ENCODE data around the gene SYNGR2. TPM values are rescaled to one million over a fixed set of nuclear protein-coding genes. Genes with fewer than 3 reads are reported as not detected.
A peak's percentile ranks its signal among the peaks of the same experiment; 100 is the strongest.

SYNGR2 gene
- total RNA-seq, 1 donor from 2014 or later: 92.5 TPM

DNA sequence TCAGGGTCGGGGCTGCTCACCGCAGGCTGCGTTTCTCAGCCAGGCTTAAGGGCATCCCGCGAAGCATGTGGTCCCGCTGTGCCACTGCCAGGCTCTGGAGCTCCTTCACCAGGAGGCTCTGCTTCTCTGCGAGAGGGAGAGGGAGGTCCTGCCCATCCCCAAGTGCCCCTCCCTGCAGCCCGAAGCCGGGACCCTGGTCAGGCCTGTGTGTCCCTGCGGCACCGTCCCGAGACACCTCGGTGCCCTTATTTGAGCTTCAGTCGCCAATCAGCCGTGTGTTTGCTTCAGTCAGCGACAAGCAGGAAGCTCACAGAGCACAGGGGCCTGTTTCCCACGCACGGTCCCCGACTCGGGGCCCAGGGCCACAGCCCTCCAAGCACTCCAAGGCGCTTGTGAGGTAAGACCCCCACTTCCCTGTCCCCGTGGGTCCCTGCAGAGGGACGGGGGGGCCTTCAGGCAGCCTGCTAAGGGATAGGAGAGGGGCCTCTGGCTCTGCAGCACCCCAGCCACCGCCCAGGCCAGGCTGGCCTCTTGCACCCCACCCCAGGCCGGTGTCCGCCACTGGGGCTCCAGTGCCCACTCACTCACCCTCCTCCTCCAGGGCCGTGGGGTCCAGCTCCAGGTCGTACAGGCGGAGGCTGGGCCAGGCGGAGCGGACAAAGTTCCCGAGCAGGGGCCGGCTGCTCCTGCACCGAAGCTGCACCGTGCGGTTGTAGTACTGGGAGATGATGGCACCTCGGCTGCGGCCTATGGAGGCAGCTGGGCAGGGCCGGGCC is 43.1 kb upstream of the SYNGR2 start:
- peak overlapping the region; percentile 70 for H3K27ac Mint-ChIP-seq

DNA sequence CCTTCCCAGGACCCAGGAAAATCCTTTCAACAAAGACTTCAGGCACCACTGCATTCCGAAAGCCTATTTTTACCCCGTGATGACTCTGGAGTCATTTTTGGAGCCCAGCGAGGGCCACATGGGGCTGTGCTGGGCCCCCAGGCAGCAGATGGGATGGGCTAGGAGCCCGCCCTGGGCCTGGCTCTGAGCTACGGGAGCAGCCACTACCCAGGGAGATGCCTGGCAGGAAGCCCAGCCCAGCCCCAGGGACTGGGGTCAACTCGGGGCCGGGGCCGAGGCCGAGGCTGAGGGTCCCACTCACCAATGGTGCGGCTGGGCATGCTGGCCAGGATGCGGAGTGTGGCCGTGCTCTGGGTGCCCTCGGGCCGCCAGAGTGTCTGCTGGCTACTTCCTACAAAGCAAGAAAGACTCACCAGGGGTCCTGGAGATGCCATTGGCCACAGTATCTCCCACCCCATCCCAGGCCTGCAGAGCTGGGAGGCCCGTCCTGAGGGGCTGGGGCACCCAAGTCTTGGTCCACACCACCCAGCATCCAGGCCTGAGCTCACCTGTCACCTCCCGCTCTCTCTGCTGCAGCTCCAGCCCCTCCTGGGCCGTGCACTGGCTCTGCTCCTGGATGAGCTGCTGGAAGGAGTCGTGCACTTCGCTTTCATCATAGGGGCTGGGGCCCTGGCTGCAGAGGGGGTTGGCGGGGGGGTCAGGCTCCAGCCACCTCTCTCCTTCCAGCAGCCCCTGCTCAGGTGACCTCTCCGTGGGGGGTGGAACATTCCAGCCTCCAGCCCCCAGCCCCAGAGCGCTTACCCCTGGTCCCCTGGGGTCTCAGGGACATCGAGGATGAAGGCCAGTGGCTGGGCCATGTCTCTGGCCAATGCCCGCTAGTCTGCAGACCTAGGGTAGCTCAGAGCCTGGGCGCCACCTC is 42.1 kb upstream of the SYNGR2 start:
- intact Hi-C loops (cut with micrococcal nuclease): loop anchor here (10.0 kb wide), 2 partner anchors 671 to 1391 kb away; partner anchors contain the start of genes MFSD11 and SRSF2
- peaks cover 55% of the 10 kb centered on the region for H3K36me3 Mint-ChIP-seq (ENCODE audit: low read depth)
- no peaks in the 10 kb centered on the region for H3K27me3 Mint-ChIP-seq (ENCODE audit: low read depth)
- peak overlapping the region; percentile 80 for H3K27ac Mint-ChIP-seq
- H3K9me3 Mint-ChIP-seq: no peaks in the 10 kb centered on the region
- peaks cover 50% of the 10 kb centered on the region for H3K4me1 Mint-ChIP-seq (ENCODE audit: low read depth)
- DNase-seq (ENCODE audit: low spot score): no peak
- peak overlapping the region; percentile 88 for H3K4me3 Mint-ChIP-seq (ENCODE audit: low read depth)

More for the DNA sequence above, 43.1 kb upstream of the SYNGR2 start:
- DNase-seq (ENCODE audit: low spot score): no peak
- Mint-ChIP-seq H3K27me3 (ENCODE audit: low read depth) (no peaks in the 10 kb centered on the region), H3K4me1 (ENCODE audit: low read depth) (peaks cover 57% of the 10 kb centered on the region), H3K9me3 (no peaks in the 10 kb centered on the region), H3K36me3 (ENCODE audit: low read depth) (peaks cover 56% of the 10 kb centered on the region), H3K4me3 (ENCODE audit: low read depth) (peak overlapping the region; percentile 88)
- intact Hi-C loops (cut with micrococcal nuclease): loop anchor here (10.0 kb wide), 2 partner anchors 671 to 1391 kb away; partner anchors contain the start of genes MFSD11 and SRSF2

DNA sequence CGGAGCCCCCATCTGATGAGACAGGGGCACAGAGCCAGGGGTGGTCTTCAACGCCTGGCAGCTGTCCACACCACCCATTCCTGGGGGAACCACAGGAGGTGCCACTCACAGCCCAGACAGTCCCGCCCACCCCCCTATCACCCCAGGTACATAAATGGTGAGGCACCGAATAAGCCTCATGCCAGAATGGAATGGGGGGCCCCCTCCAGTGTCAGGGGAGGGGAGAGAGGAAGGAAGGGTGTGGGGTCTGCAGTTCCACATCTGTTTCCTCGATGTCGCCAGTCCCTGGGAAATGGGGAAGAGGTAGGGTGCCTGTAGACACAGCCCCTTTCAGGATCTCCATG is 41.5 kb upstream of the SYNGR2 start:
- intact Hi-C loops (cut with micrococcal nuclease): loop anchor here (1.0 to 10.0 kb wide), 3 partner anchors 14 to 1392 kb away; partner anchors contain the start of genes MFSD11 and SRSF2
- Mint-ChIP-seq H3K27me3 (ENCODE audit: low read depth) (no peaks in the 10 kb centered on the region), H3K9me3 (no peaks in the 10 kb centered on the region), H3K4me3 (ENCODE audit: low read depth) (peak overlapping the region; percentile 88), H3K27ac (peak overlapping the region; percentile 86), H3K4me1 (ENCODE audit: low read depth) (peaks cover 45% of the 10 kb centered on the region), H3K36me3 (ENCODE audit: low read depth) (peaks cover 49% of the 10 kb centered on the region)
- no peak for DNase-seq (ENCODE audit: low spot score)

GRCh38 chr17:78127239-78127887 is 41.0 kb upstream of the SYNGR2 start:
- intact Hi-C loops (cut with micrococcal nuclease): loop anchor here (1.0 to 10.0 kb wide), 3 partner anchors 14 to 1393 kb away; partner anchors contain the start of genes MFSD11 and SRSF2

DNA sequence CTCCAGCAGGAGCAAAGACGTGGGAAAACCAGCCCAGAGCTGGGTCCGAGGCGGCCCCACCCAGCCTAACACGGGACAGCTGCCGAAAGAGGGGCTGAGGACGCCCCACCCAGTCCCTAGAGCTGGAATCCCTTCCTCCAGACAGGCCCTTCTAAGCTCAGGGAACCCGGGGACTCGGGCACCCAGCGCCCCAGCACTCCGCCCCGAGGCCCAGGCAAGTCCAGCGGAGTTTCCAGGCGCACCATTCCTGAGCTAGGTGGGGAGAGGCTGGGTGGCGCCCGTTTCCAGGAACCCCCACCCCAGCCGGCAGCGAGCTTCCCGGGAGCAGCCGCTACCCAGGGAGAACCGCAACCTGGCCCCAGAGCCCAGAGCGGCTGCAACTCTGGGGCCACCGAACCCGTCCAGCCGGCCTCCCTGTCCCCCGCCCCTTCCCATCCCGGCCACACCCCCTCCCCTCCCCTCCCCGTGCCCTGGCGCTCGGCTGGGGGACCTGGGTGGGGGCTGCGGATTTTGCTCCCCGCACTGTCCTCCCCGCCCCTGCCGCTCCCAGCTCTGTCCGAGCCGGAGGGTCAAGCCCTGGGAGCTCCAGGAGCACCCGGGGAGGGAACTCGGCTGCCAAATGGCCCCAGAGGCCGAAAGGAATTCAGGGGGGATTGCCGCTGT is 40.4 kb upstream of the SYNGR2 start:
- peaks cover 45% of the 10 kb centered on the region for H3K36me3 Mint-ChIP-seq (ENCODE audit: low read depth)
- H3K4me3 Mint-ChIP-seq (ENCODE audit: low read depth): peak overlapping the region; percentile 88
- H3K27ac Mint-ChIP-seq: peak overlapping the region; percentile 86
- H3K4me1 Mint-ChIP-seq (ENCODE audit: low read depth): peaks cover 37% of the 10 kb centered on the region
- intact Hi-C loops (cut with micrococcal nuclease): loop anchor here (1.0 to 10.0 kb wide), 3 partner anchors 15 to 1393 kb away; partner anchors contain the start of genes MFSD11 and SRSF2
- no peaks in the 10 kb centered on the region for H3K27me3 Mint-ChIP-seq (ENCODE audit: low read depth)
- DNase-seq (ENCODE audit: low spot score): no peak
- no peaks in the 10 kb centered on the region for H3K9me3 Mint-ChIP-seq

More at GRCh38 chr17:78127239-78127887, 41.0 kb upstream of the SYNGR2 start:
- Mint-ChIP-seq H3K27me3 (ENCODE audit: low read depth) (no peaks in the 10 kb centered on the region), H3K4me3 (ENCODE audit: low read depth) (peak overlapping the region; percentile 88), H3K36me3 (ENCODE audit: low read depth) (peaks cover 45% of the 10 kb centered on the region), H3K27ac (peak overlapping the region; percentile 86), H3K4me1 (ENCODE audit: low read depth) (peaks cover 40% of the 10 kb centered on the region), H3K9me3 (no peaks in the 10 kb centered on the region)
- DNase-seq (ENCODE audit: low spot score): peak; percentile 72

DNA sequence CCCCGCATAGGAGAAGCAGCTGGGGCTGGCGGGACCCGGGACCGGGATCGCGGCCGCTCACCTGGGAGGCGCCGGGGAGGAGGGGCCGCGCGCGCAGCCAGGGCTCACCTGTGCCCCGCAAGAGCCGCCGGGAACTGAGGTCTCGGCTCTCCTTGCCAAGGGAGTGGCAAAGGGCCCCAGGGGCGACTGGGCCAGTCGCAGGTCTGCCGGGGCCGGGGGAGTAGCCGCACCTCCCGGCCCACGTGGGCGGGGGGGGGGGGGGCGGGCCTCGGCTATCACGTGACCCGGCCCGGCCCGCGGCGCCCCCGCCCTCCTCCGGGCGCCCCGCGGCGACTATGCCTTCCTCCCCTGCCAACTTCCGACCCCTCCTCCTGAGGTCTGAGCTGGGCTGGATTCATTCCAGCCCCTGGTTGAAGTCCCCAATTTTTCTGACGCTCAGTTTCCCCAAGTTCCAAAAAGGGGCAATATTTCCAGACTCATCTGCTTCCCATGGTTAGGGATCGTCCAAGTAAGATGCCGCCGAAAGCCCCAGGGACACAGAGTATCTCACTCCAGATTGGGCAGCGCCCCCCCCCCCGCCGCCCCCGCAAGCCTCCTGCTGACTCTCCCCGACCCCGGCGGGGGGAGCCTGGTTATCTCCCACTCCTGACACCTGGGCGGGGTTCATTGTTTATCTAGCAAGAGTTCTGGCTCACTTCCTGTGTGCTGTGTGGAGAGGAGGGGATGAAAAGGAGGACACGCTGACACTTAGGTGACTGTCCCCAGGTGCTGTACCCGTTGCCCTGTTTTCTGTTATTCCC is 39.6 kb upstream of the SYNGR2 start, which contains the start of gene TMC6:
Gene TMC6, minus strand, starts transcription at position 205 of the 800 bp plus-strand sequence. CDS start 1,923 bp downstream, outside the sequence.
- peak within 1 kb of the TSS; percentile 91 for H3K4me3 Mint-ChIP-seq (ENCODE audit: low read depth)
- peak; percentile 68 for DNase-seq (ENCODE audit: low spot score)
- peaks cover 37% of the 10 kb centered on the region for H3K4me1 Mint-ChIP-seq (ENCODE audit: low read depth)
- H3K27ac Mint-ChIP-seq: peak within 1 kb of the TSS; percentile 98
- H3K36me3 Mint-ChIP-seq (ENCODE audit: low read depth): peaks cover 45% of the 10 kb centered on the region
- intact Hi-C loops (cut with micrococcal nuclease): loop anchor here (1.0 to 10.0 kb wide), 3 partner anchors 12 to 1394 kb away; partner anchors contain the start of genes MFSD11 and SRSF2
- no peaks in the 10 kb centered on the region for H3K9me3 Mint-ChIP-seq
- H3K27me3 Mint-ChIP-seq (ENCODE audit: low read depth): no peaks in the 10 kb centered on the region

GRCh38 chr17:78129351-78130089 is 38.9 kb upstream of the SYNGR2 start:
- DNase-seq (ENCODE audit: low spot score): no peak
- no peaks in the 10 kb centered on the region for H3K27me3 Mint-ChIP-seq (ENCODE audit: low read depth)
- peaks cover 45% of the 10 kb centered on the region for H3K36me3 Mint-ChIP-seq (ENCODE audit: low read depth)
- peak overlapping the region; percentile 91 for H3K4me3 Mint-ChIP-seq (ENCODE audit: low read depth)
- no peaks in the 10 kb centered on the region for H3K9me3 Mint-ChIP-seq
- H3K4me1 Mint-ChIP-seq (ENCODE audit: low read depth): peaks cover 40% of the 10 kb centered on the region
- intact Hi-C loops (cut with micrococcal nuclease): loop anchor here (1.0 to 10.0 kb wide), 6 partner anchors 8 to 1395 kb away; partner anchors contain the start of genes MFSD11 and SRSF2
- peak overlapping the region; percentile 98 for H3K27ac Mint-ChIP-seq

GRCh38 chr17:78130090-78130436 is 38.3 kb upstream of the SYNGR2 start:
- intact Hi-C loops (cut with micrococcal nuclease): loop anchor here (1.0 to 5.0 kb wide), 3 partner anchors 9 to 227 kb away; no protein-coding TSS in a partner anchor

DNA sequence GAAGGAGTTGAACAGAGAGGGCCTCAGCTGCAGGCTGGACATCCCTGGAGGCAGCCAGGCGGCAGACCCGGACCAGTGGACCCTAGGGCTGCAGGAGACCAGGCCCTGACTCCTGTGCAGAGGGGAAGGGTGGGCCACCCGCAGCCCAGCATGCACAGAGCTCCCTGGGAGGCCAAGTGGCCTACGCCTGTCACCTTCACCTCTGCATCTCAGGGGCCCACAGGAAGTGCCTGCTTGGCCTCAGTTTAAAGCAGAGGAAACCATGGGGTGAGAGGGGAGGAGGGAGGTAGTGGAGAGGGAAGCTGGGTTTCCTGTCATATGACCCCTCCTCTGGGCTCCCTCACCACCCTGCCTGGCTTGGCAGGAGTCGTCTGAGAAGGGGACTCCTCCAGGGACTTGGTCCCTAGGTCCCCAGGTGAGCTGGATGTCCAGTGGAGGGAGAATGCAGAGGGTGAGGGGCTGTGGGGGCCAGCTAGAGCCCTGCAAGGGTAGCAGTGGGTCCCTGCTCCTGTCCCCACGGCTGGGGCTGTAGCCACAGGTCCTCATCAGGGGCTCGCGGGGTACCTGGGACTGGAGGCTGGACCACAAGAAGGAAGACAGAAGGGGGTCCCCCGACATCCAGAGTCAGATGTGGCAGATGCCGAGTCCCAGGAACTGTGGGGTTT is 37.8 kb upstream of the SYNGR2 start, which contains the start of gene TMC8:
Gene TMC8, plus strand, starts transcription at position 335 of the 665 bp plus-strand sequence. CDS start 818 bp downstream, outside the sequence.
- Mint-ChIP-seq H3K27ac (peak within 1 kb of the TSS; percentile 98), H3K4me1 (ENCODE audit: low read depth) (peaks cover 43% of the 10 kb centered on the region), H3K27me3 (ENCODE audit: low read depth) (no peaks in the 10 kb centered on the region), H3K9me3 (no peaks in the 10 kb centered on the region), H3K4me3 (ENCODE audit: low read depth) (peak within 1 kb of the TSS; percentile 90), H3K36me3 (ENCODE audit: low read depth) (peaks cover 55% of the 10 kb centered on the region)
- intact Hi-C loops (cut with micrococcal nuclease): loop anchor here (1.0 to 5.0 kb wide), 3 partner anchors 9 to 227 kb away; no protein-coding TSS in a partner anchor
- DNase-seq (ENCODE audit: low spot score): peak; percentile 81

More at GRCh38 chr17:78130090-78130436, 38.3 kb upstream of the SYNGR2 start:
- no peaks in the 10 kb centered on the region for H3K27me3 Mint-ChIP-seq (ENCODE audit: low read depth)
- no peaks in the 10 kb centered on the region for H3K9me3 Mint-ChIP-seq
- peaks cover 42% of the 10 kb centered on the region for H3K4me1 Mint-ChIP-seq (ENCODE audit: low read depth)
- H3K4me3 Mint-ChIP-seq (ENCODE audit: low read depth): peak overlapping the region; percentile 90
- peaks cover 50% of the 10 kb centered on the region for H3K36me3 Mint-ChIP-seq (ENCODE audit: low read depth)
- no peak for DNase-seq (ENCODE audit: low spot score)
- peak overlapping the region; percentile 98 for H3K27ac Mint-ChIP-seq
